GM12875 (cell line): ENCODE measurements around the gene SMCHD1.
"Not testable (repeated sequence)": the region's sequence is repeated elsewhere in the genome, so short reads cannot be mapped to it uniquely, and the experiment has no call there.

Experiments used
- H3K4me3 ChIP-seq: one replicate; pipeline ENCODE4 v1.5.1; 2011; ENCODE audit warnings: low read depth, low read length, control low read depth
- CTCF ChIP-seq: IDR thresholded peaks from 2 replicates; pipeline ENCODE4 v1.5.1; 2011; ENCODE audit warnings: low read depth, mild to moderate bottlenecking, control low read depth, inconsistent platforms, low read length, moderate library complexity, borderline replicate concordance; ENCODE audit not compliant: insufficient read depth

Gene SMCHD1

GRCh38 chr18:2715990-2716389, 60.5 kb downstream of the SMCHD1 start:
- no peak for TF ChIP-seq CTCF
- no peak overlapping the region for H3K4me3 ChIP-seq

- no peak for TF ChIP-seq CTCF
- H3K4me3 ChIP-seq = no peak overlapping the region
Measured at GRCh38 chr18:2716394-2717326, 61.1 kb downstream of the SMCHD1 start.

GRCh38 chr18:2717407-2717806, 61.9 kb downstream of the SMCHD1 start:
- TF ChIP-seq CTCF = no peak
- no peak overlapping the region for H3K4me3 ChIP-seq

GRCh38 chr18:2719040-2719439, 63.5 kb downstream of the SMCHD1 start:
- TF ChIP-seq CTCF = no peak

GRCh38 chr18:2723207-2723606, 67.7 kb downstream of the SMCHD1 start:
- H3K4me3 ChIP-seq = no peak overlapping the region
- no peak for TF ChIP-seq CTCF

More at GRCh38 chr18:2719040-2719439, 63.5 kb downstream of the SMCHD1 start:
- H3K4me3 ChIP-seq = no peak overlapping the region

GRCh38 chr18:2729757-2730156, 74.2 kb downstream of the SMCHD1 start:
- no peak overlapping the region for H3K4me3 ChIP-seq
- no peak for TF ChIP-seq CTCF

- H3K4me3 ChIP-seq = no peak overlapping the region
- no peak for TF ChIP-seq CTCF
Measured at GRCh38 chr18:2736823-2737222, 81.3 kb downstream of the SMCHD1 start.

GRCh38 chr18:2740082-2740481, 84.6 kb downstream of the SMCHD1 start:
- not testable (repeated sequence) for H3K4me3 ChIP-seq
